A549 (cell line): ENCODE results near the gene SCIN. TPM values are rescaled to one million over a fixed set of nuclear protein-coding genes. Genes with fewer than 3 reads are reported as not detected.

Experiments
- ATAC-seq, 2 experiments: fragments of 200-7000 bp in 1 of 2; fragments of >200 bp in 1 of 2; cut with Nextera tagmentation in 1 of 2; cut with Tn5 transposase in 1 of 2; 3 replicates each; pipeline versions ENCODE4 v1.8.0 to v1.9.1; 2018 to 2020; ENCODE audit warnings: mild to moderate bottlenecking in 1 of 2, moderate library complexity in 1 of 2
- CTCF ChIA-PET: fragments of 300-600 bp; sonication (Branson Sonifier 250); formaldehyde crosslinking; extraction: SDS; loops from one replicate; lab custom pipeline; 2021; ENCODE audit warnings: antibody characterized with exemption, inconsistent platforms; lab: Yijun Ruan, JAX
- POLR2A ChIA-PET: fragments of 350-600 bp; formaldehyde crosslinking; extraction: SDS; loops from one replicate; lab custom pipeline; 2021; ENCODE audit warnings: antibody characterized with exemption, inconsistent platforms; lab: Yijun Ruan, JAX
- DNase-seq, 2 experiments: peaks; one replicate each; pipeline versions ENCODE4 v3.0.0 to v3.0.0-alpha.2; 2011 to 2016; ENCODE audit warnings: low read depth in 1 of 2, low spot score in 1 of 2
- FAIRE-seq: peaks from 2 replicates; lab custom pipeline; 2011; peaks lifted over from hg19 to GRCh38; lab: Jason Lieb, UNC
- H3K27ac ChIP-seq, 2 experiments: fragments of >200 bp; sonication (Bioruptor Twin); formaldehyde crosslinking; 3 replicates each; pipeline ENCODE4 v1.5.1; 2016 to 2017
- H3K4me1 ChIP-seq: fragments of >200 bp; sonication (Bioruptor Twin); formaldehyde crosslinking; 3 replicates; pipeline ENCODE4 v1.6.1; 2016
- H3K4me2 ChIP-seq: fragments of >200 bp; sonication (Bioruptor Twin); formaldehyde crosslinking; 3 replicates; pipeline ENCODE4 v1.6.1; 2016
- H3K4me3 ChIP-seq: fragments of >200 bp; sonication (Bioruptor Twin); formaldehyde crosslinking; 3 replicates; pipeline ENCODE4 v1.5.1; 2016
- H3K9me3 ChIP-seq: fragments of >200 bp; sonication (Bioruptor Twin); formaldehyde crosslinking; 3 replicates; pipeline ENCODE4 v1.6.1; 2016
- CBX2 ChIP-seq: fragments of 200-600 bp; sonication (generic); IDR thresholded peaks from 2 replicates; pipeline ENCODE4 v1.6.1; 2016; ENCODE audit warnings: low read depth, mild to moderate bottlenecking, borderline replicate concordance
- CBX8 ChIP-seq: fragments of 200-600 bp; sonication (generic); IDR thresholded peaks from 2 replicates; pipeline ENCODE4 v1.6.1; 2016
- CEBPB ChIP-seq, 2 experiments: fragments of >200 bp in 1 of 2; sonication (Bioruptor Twin) in 1 of 2; formaldehyde crosslinking in 1 of 2; IDR thresholded peaks; 2 replicates each; pipeline ENCODE4 v1.6.1; 2012 to 2016
- CHD2 ChIP-seq: fragments of 150-350 bp; IDR thresholded peaks from 2 replicates; pipeline ENCODE4 v1.6.1; 2014; ENCODE audit warnings: low read length; ENCODE audit not compliant: partially characterized antibody
- CHD4 ChIP-seq: fragments of 200-600 bp; sonication (generic); IDR thresholded peaks from 2 replicates; pipeline ENCODE4 v1.6.1; 2016; ENCODE audit warnings: antibody characterized with exemption, mild to moderate bottlenecking, borderline replicate concordance
- FOSB ChIP-seq: fragments of 250-450 bp; sonication (Bioruptor Pico); IDR thresholded peaks from 2 replicates; pipeline ENCODE4 v1.5.0; 2020; ENCODE audit warnings: mild to moderate bottlenecking, moderate library complexity
- FOSL2 ChIP-seq, 2 experiments: fragments of 450-650 bp in 1 of 2; fragments of >200 bp in 1 of 2; sonication (Bioruptor Twin) in 1 of 2; formaldehyde crosslinking; IDR thresholded peaks; 2 replicates each; pipeline versions ENCODE4 v1.5.0 to v1.6.1; 2016 to 2020; ENCODE audit warnings: mild to moderate bottlenecking in 1 of 2, moderate library complexity in 1 of 2
- FOXS1 ChIP-seq: fragments of 250-450 bp; sonication (Bioruptor Pico); IDR thresholded peaks from 2 replicates; pipeline ENCODE4 v1.5.0; 2020; ENCODE audit warnings: mild to moderate bottlenecking, moderate library complexity
- GATA3 ChIP-seq: IDR thresholded peaks from 2 replicates; pipeline ENCODE4 v1.6.1; 2012; ENCODE audit warnings: borderline replicate concordance
- HDAC2 ChIP-seq: fragments of 200-600 bp; sonication (generic); IDR thresholded peaks from 2 replicates; pipeline ENCODE4 v1.6.1; 2016
- HEYL ChIP-seq: fragments of 250-450 bp; sonication (Bioruptor Pico); IDR thresholded peaks from 2 replicates; pipeline ENCODE4 v1.8.0; 2021; ENCODE audit warnings: mild to moderate bottlenecking, moderate library complexity
- HOXA7 ChIP-seq: fragments of 250-450 bp; sonication (Bioruptor Pico); IDR thresholded peaks from 2 replicates; pipeline ENCODE4 v1.5.0; 2020; ENCODE audit warnings: mild to moderate bottlenecking, moderate library complexity
- JUNB ChIP-seq: fragments of >200 bp; sonication (Bioruptor Twin); formaldehyde crosslinking; IDR thresholded peaks from 2 replicates; pipeline ENCODE4 v1.6.1; 2016
- KDM5A ChIP-seq: fragments of 200-600 bp; sonication (generic); IDR thresholded peaks from 2 replicates; pipeline ENCODE4 v1.6.1; 2016; ENCODE audit warnings: antibody characterized with exemption, mild to moderate bottlenecking
- MAZ ChIP-seq: fragments of 150-350 bp; IDR thresholded peaks from 2 replicates; pipeline ENCODE4 v1.6.1; 2014; ENCODE audit warnings: antibody characterized with exemption, low read depth, low read length, borderline replicate concordance
- NFE2L2 ChIP-seq: fragments of 150-350 bp; conservative IDR thresholded peaks from 2 replicates; pipeline ENCODE4 v1.6.1; 2014; ENCODE audit warnings: low read length
- NPAS2 ChIP-seq: fragments of 250-450 bp; sonication (Bioruptor Pico); IDR thresholded peaks from 2 replicates; pipeline ENCODE4 v1.8.0; 2022; ENCODE audit warnings: mild to moderate bottlenecking, moderate library complexity, borderline replicate concordance
- NR3C1 ChIP-seq: fragments of >200 bp; sonication (Bioruptor Twin); formaldehyde crosslinking; IDR thresholded peaks from 3 replicates; pipeline ENCODE4 v1.6.1; 2017
- POLR2AphosphoS2 ChIP-seq: conservative IDR thresholded peaks from 2 replicates; pipeline ENCODE4 v1.6.1; 2012; ENCODE audit warnings: low read length, improper control_type of control experiment, inconsistent platforms
- RARB ChIP-seq: fragments of 250-450 bp; sonication (Bioruptor Pico); IDR thresholded peaks from 2 replicates; pipeline ENCODE4 v1.8.0; 2021; ENCODE audit warnings: mild to moderate bottlenecking, moderate library complexity
- RNF2 ChIP-seq: fragments of 200-600 bp; sonication (generic); IDR thresholded peaks from 2 replicates; pipeline ENCODE4 v1.6.1; 2016; ENCODE audit warnings: low read depth, mild to moderate bottlenecking, antibody characterized with exemption, moderate library complexity, borderline replicate concordance
- ZFP36 ChIP-seq: fragments of 450-650 bp; IDR thresholded peaks from 2 replicates; pipeline ENCODE4 v1.6.1; 2014; ENCODE audit warnings: borderline replicate concordance; ENCODE audit not compliant: partially characterized antibody
- ZNF302 ChIP-seq: fragments of 250-450 bp; sonication (Bioruptor Pico); IDR thresholded peaks from 2 replicates; pipeline ENCODE4 v1.9.0; 2021; ENCODE audit warnings: inconsistent platforms, mild to moderate bottlenecking, moderate library complexity
- whole genome bisulfite sequencing: methylation state at CpG from one replicate; pipeline ENCODE4 v1.1.6; 2017; ENCODE audit errors: missing lambda C conversion rate; 5-methylcytosine and 5-hydroxymethylcytosine counted together
- polyA plus RNA-seq, 4 experiments: library from polyadenylated mRNA; depleted of rRNA in 3 of 4; stranded (reverse); fragments of >200 nt; fragmentation: RNase III in 1 of 4; extraction: RNeasy Plus Mini Kit Qiagen cat#74134 plus additional on column Dnase treatment in 1 of 4; gene quantifications; 2 replicates in 3 of 4; 3 replicates in 1 of 4; pipeline ENCODE4 v1.2.3, GENCODE V29; 2011 to 2017
- TF ChIP-seq, protein P1 (sequence below): fragments of 250-450 bp; sonication (Bioruptor Pico); IDR thresholded peaks from 2 replicates; pipeline ENCODE4 v1.5.0; 2020; ENCODE audit warnings: low read depth, mild to moderate bottlenecking, moderate library complexity
- TF ChIP-seq, protein P2 (sequence below): IDR thresholded peaks from 2 replicates; pipeline ENCODE4 v1.6.1; 2012
- TF ChIP-seq, protein P3 (sequence below): fragments of 150-350 bp; IDR thresholded peaks from 2 replicates; pipeline ENCODE4 v1.6.1; 2014; ENCODE audit warnings: low read depth, mild to moderate bottlenecking, low read length
- TF ChIP-seq, protein P4 (sequence below): fragments of 200-600 bp; sonication (generic); IDR thresholded peaks from 2 replicates; pipeline ENCODE4 v1.6.1; 2016; ENCODE audit warnings: antibody characterized with exemption, mild to moderate bottlenecking, moderate library complexity

Gene SCIN
- polyA plus RNA-seq, 2 of the 4 experiments (the other 2 are of a cell fraction): 0.05 to 0.27 TPM

DNA sequence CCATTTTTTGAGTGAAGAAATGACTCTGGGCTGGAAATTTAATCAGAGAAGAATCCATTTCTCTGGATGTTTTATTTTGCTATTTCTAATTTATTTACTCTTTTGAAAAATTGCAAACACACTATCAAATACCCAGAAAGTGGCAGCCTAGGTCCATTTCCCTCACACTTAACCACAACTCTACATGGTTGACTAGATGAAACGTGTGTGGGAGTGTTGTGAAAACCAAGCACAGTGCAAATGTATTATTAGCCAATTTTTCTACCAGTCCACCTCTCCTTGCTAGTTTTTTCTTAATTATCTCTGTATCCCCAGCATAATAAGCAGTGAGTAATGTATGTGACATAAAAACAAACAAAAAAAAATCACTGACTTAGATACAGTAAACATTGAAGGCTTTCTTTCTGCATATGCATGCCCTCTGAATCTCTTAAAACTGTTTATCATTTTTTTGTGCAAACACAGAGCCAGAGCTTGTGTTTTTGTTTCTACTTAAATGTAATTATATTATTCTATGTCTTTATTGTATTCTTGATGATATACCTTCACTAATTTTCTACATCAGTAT lies 30.9 kb downstream of the SCIN start:
- no peak overlapping the region for H3K4me3 ChIP-seq
- no peak for FAIRE-seq
- POLR2A ChIA-PET: no interaction called here
- no peak overlapping the region for H3K4me2 ChIP-seq
- CTCF ChIA-PET: no interaction called here
- ATAC-seq: no peak
- no peaks in the 10 kb centered on the region for H3K9me3 ChIP-seq
- 44% methylated on average over 1 of the region's 1 CpG for WGBS
- TF ChIP-seq CBX8 (no peak), ZNF302 (CRISPR knock-in tag) (no peak), ZFP36 (no peak), RNF2 (no peak), FOSL2 (IDR thresholded peaks at IDR 0.05) (no peak), FOSL2 (CRISPR knock-in tag; IDR thresholded peaks at IDR 0.05) (no peak), JUNB (no peak), CEBPB (IDR thresholded peaks at IDR 0.05) (no peak), MAZ (no peak)
- no peaks in the 10 kb centered on the region for H3K4me1 ChIP-seq
- H3K27ac ChIP-seq: no peak overlapping the region
- no peak for DNase-seq

DNA sequence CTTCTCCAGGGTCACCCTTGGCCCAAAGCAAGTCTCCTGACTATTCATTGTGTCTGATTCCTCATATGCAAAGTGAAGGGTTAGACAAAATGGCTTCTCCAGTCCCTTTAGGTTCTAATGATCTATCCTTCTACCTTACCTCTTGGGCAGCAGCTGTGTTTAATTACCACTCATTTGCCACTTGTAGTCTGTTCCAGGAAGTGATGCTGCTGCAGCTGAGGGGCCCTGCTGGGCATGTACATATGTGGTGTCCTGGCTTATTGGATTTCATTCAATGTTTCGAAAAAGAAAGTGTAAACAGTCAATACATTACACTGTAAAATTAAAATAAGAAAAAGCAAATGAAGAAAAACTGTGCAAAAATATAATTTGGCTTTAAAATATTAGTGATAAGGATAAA lies 36.6 kb downstream of the SCIN start:
- Histone ChIP-seq H3K9me3 (no peaks in the 10 kb centered on the region), H3K4me2 (no peak overlapping the region), H3K27ac (no peak overlapping the region), H3K4me3 (no peak overlapping the region), H3K4me1 (no peaks in the 10 kb centered on the region)
- DNase-seq (no peak), FAIRE-seq (no peak), ATAC-seq (no peak)
- TF ChIP-seq, protein P1, sequence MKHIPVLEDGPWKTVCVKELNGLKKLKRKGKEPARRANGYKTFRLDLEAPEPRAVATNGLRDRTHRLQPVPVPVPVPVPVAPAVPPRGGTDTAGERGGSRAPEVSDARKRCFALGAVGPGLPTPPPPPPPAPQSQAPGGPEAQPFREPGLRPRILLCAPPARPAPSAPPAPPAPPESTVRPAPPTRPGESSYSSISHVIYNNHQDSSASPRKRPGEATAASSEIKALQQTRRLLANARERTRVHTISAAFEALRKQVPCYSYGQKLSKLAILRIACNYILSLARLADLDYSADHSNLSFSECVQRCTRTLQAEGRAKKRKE (CRISPR knock-in tag): no peak
- no peak for TF ChIP-seq CEBPB (IDR thresholded peaks at IDR 0.05)
- TF ChIP-seq HEYL (CRISPR knock-in tag): no peak
- TF ChIP-seq KDM5A: no peak
- no peak for TF ChIP-seq NFE2L2
- TF ChIP-seq FOSB (CRISPR knock-in tag): no peak
- TF ChIP-seq CHD4: no peak
- TF ChIP-seq, protein P2, sequence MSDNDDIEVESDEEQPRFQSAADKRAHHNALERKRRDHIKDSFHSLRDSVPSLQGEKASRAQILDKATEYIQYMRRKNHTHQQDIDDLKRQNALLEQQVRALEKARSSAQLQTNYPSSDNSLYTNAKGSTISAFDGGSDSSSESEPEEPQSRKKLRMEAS: no peak
- no peak for TF ChIP-seq CBX2
- ChIA-PET CTCF (interaction anchor here (2.8 kb wide), 1 partner anchor 83 kb away, joined by 8 read pairs; no protein-coding TSS in a partner anchor), POLR2A (no interaction called here)
- WGBS: 83% methylated on average over 1 of the region's 1 CpG

DNA sequence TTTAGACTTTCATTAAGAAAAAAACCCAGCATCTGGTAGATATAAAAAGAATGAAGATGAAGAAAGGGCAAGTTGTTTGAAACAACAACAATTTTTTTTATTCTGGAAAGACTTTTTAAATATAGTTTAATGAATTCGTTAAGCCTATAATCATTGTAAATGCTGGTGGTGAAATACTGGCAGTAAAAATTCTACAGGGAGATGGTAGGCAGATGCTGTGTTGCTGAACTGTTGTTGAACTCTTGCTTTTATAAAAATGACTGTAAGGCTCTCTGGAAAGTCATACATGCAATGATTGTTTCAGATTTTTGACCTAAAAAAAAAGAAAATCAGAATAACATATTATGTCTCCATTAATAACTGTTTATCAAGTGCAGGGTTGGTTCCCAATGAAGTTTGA lies 39.0 kb downstream of the SCIN start:
- H3K4me1 ChIP-seq: no peaks in the 10 kb centered on the region
- WGBS: 49% methylated on average over 1 of the region's 1 CpG
- DNase-seq: no peak
- no peak overlapping the region for H3K27ac ChIP-seq
- TF ChIP-seq RARB (CRISPR knock-in tag): no peak
- no peak for TF ChIP-seq CHD2
- no peak for TF ChIP-seq KDM5A
- TF ChIP-seq GATA3: no peak
- TF ChIP-seq FOXS1 (CRISPR knock-in tag): no peak
- TF ChIP-seq CBX2: no peak
- no peak for TF ChIP-seq CBX8
- TF ChIP-seq, protein P3, sequence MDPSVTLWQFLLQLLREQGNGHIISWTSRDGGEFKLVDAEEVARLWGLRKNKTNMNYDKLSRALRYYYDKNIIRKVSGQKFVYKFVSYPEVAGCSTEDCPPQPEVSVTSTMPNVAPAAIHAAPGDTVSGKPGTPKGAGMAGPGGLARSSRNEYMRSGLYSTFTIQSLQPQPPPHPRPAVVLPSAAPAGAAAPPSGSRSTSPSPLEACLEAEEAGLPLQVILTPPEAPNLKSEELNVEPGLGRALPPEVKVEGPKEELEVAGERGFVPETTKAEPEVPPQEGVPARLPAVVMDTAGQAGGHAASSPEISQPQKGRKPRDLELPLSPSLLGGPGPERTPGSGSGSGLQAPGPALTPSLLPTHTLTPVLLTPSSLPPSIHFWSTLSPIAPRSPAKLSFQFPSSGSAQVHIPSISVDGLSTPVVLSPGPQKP: no peak
- no peak for TF ChIP-seq NPAS2 (CRISPR knock-in tag)
- TF ChIP-seq, protein P4, sequence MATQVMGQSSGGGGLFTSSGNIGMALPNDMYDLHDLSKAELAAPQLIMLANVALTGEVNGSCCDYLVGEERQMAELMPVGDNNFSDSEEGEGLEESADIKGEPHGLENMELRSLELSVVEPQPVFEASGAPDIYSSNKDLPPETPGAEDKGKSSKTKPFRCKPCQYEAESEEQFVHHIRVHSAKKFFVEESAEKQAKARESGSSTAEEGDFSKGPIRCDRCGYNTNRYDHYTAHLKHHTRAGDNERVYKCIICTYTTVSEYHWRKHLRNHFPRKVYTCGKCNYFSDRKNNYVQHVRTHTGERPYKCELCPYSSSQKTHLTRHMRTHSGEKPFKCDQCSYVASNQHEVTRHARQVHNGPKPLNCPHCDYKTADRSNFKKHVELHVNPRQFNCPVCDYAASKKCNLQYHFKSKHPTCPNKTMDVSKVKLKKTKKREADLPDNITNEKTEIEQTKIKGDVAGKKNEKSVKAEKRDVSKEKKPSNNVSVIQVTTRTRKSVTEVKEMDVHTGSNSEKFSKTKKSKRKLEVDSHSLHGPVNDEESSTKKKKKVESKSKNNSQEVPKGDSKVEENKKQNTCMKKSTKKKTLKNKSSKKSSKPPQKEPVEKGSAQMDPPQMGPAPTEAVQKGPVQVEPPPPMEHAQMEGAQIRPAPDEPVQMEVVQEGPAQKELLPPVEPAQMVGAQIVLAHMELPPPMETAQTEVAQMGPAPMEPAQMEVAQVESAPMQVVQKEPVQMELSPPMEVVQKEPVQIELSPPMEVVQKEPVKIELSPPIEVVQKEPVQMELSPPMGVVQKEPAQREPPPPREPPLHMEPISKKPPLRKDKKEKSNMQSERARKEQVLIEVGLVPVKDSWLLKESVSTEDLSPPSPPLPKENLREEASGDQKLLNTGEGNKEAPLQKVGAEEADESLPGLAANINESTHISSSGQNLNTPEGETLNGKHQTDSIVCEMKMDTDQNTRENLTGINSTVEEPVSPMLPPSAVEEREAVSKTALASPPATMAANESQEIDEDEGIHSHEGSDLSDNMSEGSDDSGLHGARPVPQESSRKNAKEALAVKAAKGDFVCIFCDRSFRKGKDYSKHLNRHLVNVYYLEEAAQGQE: no peak
- no peak for TF ChIP-seq HDAC2
- no peak for TF ChIP-seq POLR2AphosphoS2
- no peak for TF ChIP-seq NR3C1
- TF ChIP-seq NFE2L2: no peak
- TF ChIP-seq HOXA7 (CRISPR knock-in tag): no peak
- no peak for TF ChIP-seq RNF2
- TF ChIP-seq, all 56 proteins: peak for 0
- CTCF ChIA-PET: interaction anchor here (2.8 kb wide), 1 partner anchor 85 kb away, joined by 8 read pairs; no protein-coding TSS in a partner anchor
- Histone ChIP-seq H3K4me3 (no peak overlapping the region), H3K9me3 (no peaks in the 10 kb centered on the region), H3K4me2 (no peak overlapping the region)
- POLR2A ChIA-PET: no interaction called here
- no peak for FAIRE-seq
- no peak for ATAC-seq
